ENCODE results near the gene PSMB9.

Gene PSMB9

DNA sequence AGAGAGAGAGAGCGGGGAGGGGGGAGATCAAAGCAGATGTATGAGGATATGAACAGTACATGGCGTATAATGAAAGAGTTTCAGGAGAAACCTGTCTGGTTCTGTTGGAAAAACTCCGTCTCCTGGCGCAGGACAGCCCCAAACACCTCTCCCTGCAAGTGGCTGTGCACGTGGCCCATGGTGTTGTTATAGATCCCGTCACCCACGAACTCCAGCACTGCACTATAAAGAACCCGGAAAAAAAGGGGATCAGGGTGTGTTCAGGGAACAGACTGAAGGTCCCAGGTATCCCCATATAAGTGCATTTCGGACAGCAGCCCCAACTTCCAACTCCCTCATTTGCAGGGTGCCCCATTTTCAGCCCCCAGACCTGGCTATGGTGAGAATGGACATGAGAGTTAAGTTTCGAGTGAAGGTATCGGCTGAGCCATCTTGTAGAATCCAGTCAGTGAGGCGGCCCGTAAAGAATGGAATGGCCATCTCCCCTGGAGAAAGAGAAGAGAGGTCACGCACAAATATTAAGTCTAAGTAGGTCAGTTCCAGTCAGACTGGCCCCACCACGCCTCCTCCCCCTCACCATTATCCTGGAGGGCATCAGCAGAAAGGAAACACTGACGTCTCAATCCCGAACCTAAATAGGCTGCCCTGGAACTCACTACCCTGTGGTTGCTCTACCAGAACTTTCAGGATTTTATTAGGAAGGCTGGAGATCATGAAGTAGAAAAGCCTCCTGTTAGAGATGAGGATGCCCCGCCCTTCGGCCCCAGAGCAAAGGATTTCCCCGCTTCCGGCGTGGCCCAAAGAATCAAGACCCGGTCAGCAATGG, 1.8 kb upstream of the PSMB9 start:
- peak overlapping the region; percentile 99 for H2AFZ ChIP-seq
- no peaks in the 10 kb centered on the region for H3K36me3 ChIP-seq (ENCODE audit: control insufficient read depth, insufficient read depth, low read length)
- no peak overlapping the region for H3K9ac ChIP-seq
- no peaks in the 10 kb centered on the region for H3K79me2 ChIP-seq
- H3K4me2 ChIP-seq (ENCODE audit: low read length) = peak overlapping the region; percentile 100
- H3K27ac ChIP-seq = peak overlapping the region; percentile 93
- no peaks in the 10 kb centered on the region for H3K9me3 ChIP-seq (ENCODE audit: control insufficient read depth, low read length)
- no peak for TF ChIP-seq CTCF (IDR thresholded peaks at IDR 0.05)
- H3K4me1 ChIP-seq = peaks cover 5% of the 10 kb centered on the region
- peak overlapping the region; percentile 89 for H3K4me3 ChIP-seq (ENCODE audit: low read depth, low read length)
- no peaks in the 10 kb centered on the region for H3K27me3 ChIP-seq (ENCODE audit: control insufficient read depth, insufficient read depth, low read length)

GRCh38 chr6:32852844-32853540, 1.0 kb upstream of the PSMB9 start:
- Histone ChIP-seq H3K4me3 (ENCODE audit: low read depth, low read length) (peak overlapping the region; percentile 89), H3K27ac (peak overlapping the region; percentile 93), H2AFZ (peak overlapping the region; percentile 99), H3K27me3 (ENCODE audit: control insufficient read depth, insufficient read depth, low read length) (no peaks in the 10 kb centered on the region), H3K4me2 (ENCODE audit: low read length) (peak overlapping the region; percentile 100), H3K9ac (peak overlapping the region; percentile 16), H3K79me2 (no peaks in the 10 kb centered on the region), H3K36me3 (ENCODE audit: control insufficient read depth, insufficient read depth, low read length) (no peaks in the 10 kb centered on the region), H3K4me1 (peaks cover 5% of the 10 kb centered on the region), H3K9me3 (ENCODE audit: control insufficient read depth, low read length) (no peaks in the 10 kb centered on the region)
- TF ChIP-seq CTCF (IDR thresholded peaks at IDR 0.05) = no peak

DNA sequence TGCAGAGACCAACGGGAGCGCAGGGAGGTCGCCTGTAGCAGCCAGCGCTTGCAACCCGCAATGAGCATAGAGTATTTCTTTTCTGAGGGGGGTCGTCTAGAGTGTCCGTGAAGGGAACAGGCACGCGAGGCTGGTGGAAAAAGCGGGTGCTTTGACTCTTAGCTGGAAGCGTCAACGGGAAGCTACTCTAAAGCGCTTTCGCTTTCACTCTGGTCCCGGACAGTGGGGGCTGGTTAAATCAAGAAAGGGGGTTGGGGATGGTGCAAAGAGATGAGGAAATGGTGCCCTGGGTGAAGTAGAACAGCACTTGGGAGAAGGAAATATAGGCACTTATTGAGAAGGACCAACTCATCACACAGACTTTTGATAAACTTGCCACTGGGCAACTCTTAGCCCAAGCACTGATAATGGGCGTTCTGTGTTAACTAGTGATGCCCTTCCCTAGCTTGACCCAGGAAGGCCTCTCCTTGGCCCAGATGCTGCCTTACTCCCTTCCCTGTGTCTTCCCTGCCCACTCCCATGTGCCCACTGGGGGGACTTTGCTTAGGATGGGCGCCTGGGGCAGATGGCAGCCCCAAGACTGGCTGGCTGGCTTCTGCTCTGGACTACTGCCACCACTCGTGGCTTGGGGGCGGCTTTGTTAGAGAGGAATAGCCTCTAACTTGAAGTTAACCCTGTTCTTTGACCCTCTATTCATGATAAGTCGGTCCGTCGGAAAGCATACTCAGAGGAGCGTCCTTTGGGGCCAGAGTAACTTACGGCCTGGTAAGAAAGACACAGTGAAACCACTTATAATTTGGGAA, 585 bp downstream of the PSMB9 start:
- Histone ChIP-seq H3K27ac (peak overlapping the region; percentile 93), H3K9ac (no peak overlapping the region), H3K36me3 (ENCODE audit: control insufficient read depth, insufficient read depth, low read length) (no peaks in the 10 kb centered on the region), H2AFZ (peak overlapping the region; percentile 99), H3K9me3 (ENCODE audit: control insufficient read depth, low read length) (no peaks in the 10 kb centered on the region), H3K4me1 (peaks cover 5% of the 10 kb centered on the region), H3K27me3 (ENCODE audit: control insufficient read depth, insufficient read depth, low read length) (no peaks in the 10 kb centered on the region), H3K79me2 (no peaks in the 10 kb centered on the region), H3K4me2 (ENCODE audit: low read length) (peak overlapping the region; percentile 100), H3K4me3 (ENCODE audit: low read depth, low read length) (peak overlapping the region; percentile 89)
- TF ChIP-seq CTCF (IDR thresholded peaks at IDR 0.05) = no peak

GRCh38 chr6:32855467-32856174, 1.6 kb downstream of the PSMB9 start:
- H3K79me2 ChIP-seq = no peaks in the 10 kb centered on the region
- H3K9ac ChIP-seq = no peak overlapping the region
- H3K27me3 ChIP-seq (ENCODE audit: control insufficient read depth, insufficient read depth, low read length) = no peaks in the 10 kb centered on the region
- no peaks in the 10 kb centered on the region for H3K36me3 ChIP-seq (ENCODE audit: control insufficient read depth, insufficient read depth, low read length)
- peaks cover 5% of the 10 kb centered on the region for H3K4me1 ChIP-seq
- no peak overlapping the region for H3K27ac ChIP-seq
- no peaks in the 10 kb centered on the region for H3K9me3 ChIP-seq (ENCODE audit: control insufficient read depth, low read length)
- no peak for TF ChIP-seq CTCF (IDR thresholded peaks at IDR 0.05)
- H3K4me2 ChIP-seq (ENCODE audit: low read length) = no peak overlapping the region
- no peak overlapping the region for H2AFZ ChIP-seq
- no peak overlapping the region for H3K4me3 ChIP-seq (ENCODE audit: low read depth, low read length)

Measured in parathyroid adenoma (tissue), 2 donors.